ENCODE measurements around the gene TMEM94.
"Not testable (repeated sequence)": the region's sequence is repeated elsewhere in the genome, so short reads cannot be mapped to it uniquely, and the experiment has no call there.

TMEM94 gene

GRCh38 chr17:75456417-75457046 is at the start of gene TMEM94:
Gene TMEM94 (plus strand): TSS chr17:75456635. CDS start chr17:75471906, 15,271 bp downstream.
- peak; percentile 86 to 90 for DNase-seq

GRCh38 chr17:75407655-75408352 is 48.6 kb upstream of the TMEM94 start:
- DNase-seq, result no peak

- DNase-seq, result no peak
Measured at GRCh38 chr17:75410141-75410540, 46.3 kb upstream of the TMEM94 start.

- DNase-seq, result no peak
Measured at GRCh38 chr17:75411328-75412067, 44.9 kb upstream of the TMEM94 start.

- no peak for DNase-seq
Measured at GRCh38 chr17:75412455-75413317, 43.7 kb upstream of the TMEM94 start.

GRCh38 chr17:75414488-75414887 is 41.9 kb upstream of the TMEM94 start:
- DNase-seq, result no peak

- DNase-seq, result no peak
Measured at GRCh38 chr17:75416006-75416405, 40.4 kb upstream of the TMEM94 start.

GRCh38 chr17:75417054-75417580 is 39.3 kb upstream of the TMEM94 start:
- no peak for DNase-seq

- DNase-seq, result no peak
Measured at GRCh38 chr17:75418531-75418930, 37.9 kb upstream of the TMEM94 start.

- DNase-seq, result no peak
Measured at GRCh38 chr17:75428543-75429469, 27.6 kb upstream of the TMEM94 start.

- DNase-seq, result no peak
Measured at GRCh38 chr17:75430159-75430974, 26.1 kb upstream of the TMEM94 start.

- DNase-seq, result no peak
Measured at GRCh38 chr17:75433218-75433783, 23.1 kb upstream of the TMEM94 start.

- DNase-seq, result not testable (repeated sequence)
Measured at GRCh38 chr17:75434433-75434832, 22.0 kb upstream of the TMEM94 start.

- DNase-seq, result not testable (repeated sequence)
Measured at GRCh38 chr17:75437404-75437803, 19.0 kb upstream of the TMEM94 start.

- no peak for DNase-seq
Measured at GRCh38 chr17:75439287-75439686, 17.1 kb upstream of the TMEM94 start.

GRCh38 chr17:75440738-75441448 is 15.5 kb upstream of the TMEM94 start:
- no peak for DNase-seq

GRCh38 chr17:75442168-75443103 is 14.0 kb upstream of the TMEM94 start:
- no peak for DNase-seq

- DNase-seq, result no peak
Measured at GRCh38 chr17:75445296-75445695, 11.1 kb upstream of the TMEM94 start.

Data from cerebellar nuclear complex (tissue), 1 donor.